IPS-20b (cell line): Measurements from ENCODE around the gene SELL.
"Not testable (repeated sequence)": the region's sequence is repeated elsewhere in the genome, so short reads cannot be mapped to it uniquely, and the experiment has no call there.

Experiments used
- H3K27ac ChIP-seq: one replicate; pipeline ENCODE4 v1.5.1; 2013; ENCODE audit warnings: low read length
- H3K27me3 ChIP-seq: 2 replicates; pipeline ENCODE4 v1.6.1; 2013; ENCODE audit warnings: mild to moderate bottlenecking, low read length, inconsistent platforms; ENCODE audit not compliant: insufficient read depth
- H3K36me3 ChIP-seq: 2 replicates; pipeline ENCODE4 v1.6.1; 2013; ENCODE audit warnings: low read depth, mild to moderate bottlenecking, inconsistent platforms, low read length, moderate library complexity; ENCODE audit not compliant: insufficient read depth
- H3K4me1 ChIP-seq: 2 replicates; pipeline ENCODE4 v1.6.1; 2013; ENCODE audit warnings: mild to moderate bottlenecking, control low read depth, inconsistent platforms, low read length, moderate library complexity; ENCODE audit not compliant: insufficient read depth
- H3K4me3 ChIP-seq: 2 replicates; pipeline ENCODE4 v1.5.1; 2013; ENCODE audit warnings: mild to moderate bottlenecking, low read length, inconsistent platforms
- H3K9ac ChIP-seq: 2 replicates; pipeline ENCODE4 v1.6.1; 2013; ENCODE audit warnings: low read depth, mild to moderate bottlenecking, inconsistent platforms, low read length, moderate library complexity
- H3K9me3 ChIP-seq: 2 replicates; pipeline ENCODE4 v1.6.1; 2013; ENCODE audit warnings: mild to moderate bottlenecking, low read depth, low read length, inconsistent platforms; ENCODE audit not compliant: insufficient read depth

Gene SELL

GRCh38 chr1:169701261-169702005 lies 10.0 kb downstream of the SELL start:
- H3K36me3 ChIP-seq, result no peaks in the 10 kb centered on the region
- no peak overlapping the region for H3K27ac ChIP-seq
- H3K9ac ChIP-seq, result no peak overlapping the region
- H3K9me3 ChIP-seq, result no peaks in the 10 kb centered on the region
- H3K4me3 ChIP-seq, result no peak overlapping the region
- H3K4me1 ChIP-seq, result no peaks in the 10 kb centered on the region
- H3K27me3 ChIP-seq, result 0 out of 2 replicates have a peak, but pooled peaks cover 3% of the 10 kb centered on the region

GRCh38 chr1:169699707-169700106 lies 11.7 kb downstream of the SELL start:
- no peaks in the 10 kb centered on the region for H3K36me3 ChIP-seq
- H3K27ac ChIP-seq, result no peak overlapping the region
- H3K9me3 ChIP-seq, result no peaks in the 10 kb centered on the region
- peaks cover 14% of the 10 kb centered on the region for H3K27me3 ChIP-seq
- H3K9ac ChIP-seq, result no peak overlapping the region
- H3K4me1 ChIP-seq, result no peaks in the 10 kb centered on the region
- H3K4me3 ChIP-seq, result no peak overlapping the region

GRCh38 chr1:169698976-169699375 lies 12.4 kb downstream of the SELL start:
- Histone ChIP-seq H3K4me3 (no peak overlapping the region), H3K4me1 (no peaks in the 10 kb centered on the region), H3K36me3 (no peaks in the 10 kb centered on the region), H3K27me3 (peaks cover 22% of the 10 kb centered on the region), H3K9ac (no peak overlapping the region), H3K9me3 (no peaks in the 10 kb centered on the region), H3K27ac (no peak overlapping the region)

DNA sequence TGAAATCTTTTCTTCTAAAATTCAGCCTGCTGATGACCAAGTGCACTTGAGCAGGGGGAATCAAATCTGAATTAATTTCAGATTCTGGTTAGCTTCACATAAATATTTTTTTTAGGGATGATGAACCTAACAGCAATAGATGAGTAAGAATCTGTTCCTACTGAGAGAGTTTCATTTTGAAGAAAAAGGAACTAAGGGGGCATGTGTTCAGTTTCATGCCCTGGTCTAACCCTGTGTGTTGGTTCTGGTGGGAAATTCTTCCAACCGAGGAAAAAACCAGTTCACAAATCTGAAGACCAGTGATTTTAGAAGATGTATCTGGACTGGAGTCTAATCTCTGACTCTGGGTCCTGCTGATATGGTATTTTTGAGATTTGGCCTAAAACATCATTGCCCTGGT lies 13.7 kb downstream of the SELL start:
- Histone ChIP-seq H3K4me1 (no peaks in the 10 kb centered on the region), H3K9ac (no peak overlapping the region), H3K36me3 (no peaks in the 10 kb centered on the region), H3K9me3 (no peaks in the 10 kb centered on the region), H3K27me3 (peaks cover 34% of the 10 kb centered on the region), H3K4me3 (no peak overlapping the region), H3K27ac (no peak overlapping the region)

DNA sequence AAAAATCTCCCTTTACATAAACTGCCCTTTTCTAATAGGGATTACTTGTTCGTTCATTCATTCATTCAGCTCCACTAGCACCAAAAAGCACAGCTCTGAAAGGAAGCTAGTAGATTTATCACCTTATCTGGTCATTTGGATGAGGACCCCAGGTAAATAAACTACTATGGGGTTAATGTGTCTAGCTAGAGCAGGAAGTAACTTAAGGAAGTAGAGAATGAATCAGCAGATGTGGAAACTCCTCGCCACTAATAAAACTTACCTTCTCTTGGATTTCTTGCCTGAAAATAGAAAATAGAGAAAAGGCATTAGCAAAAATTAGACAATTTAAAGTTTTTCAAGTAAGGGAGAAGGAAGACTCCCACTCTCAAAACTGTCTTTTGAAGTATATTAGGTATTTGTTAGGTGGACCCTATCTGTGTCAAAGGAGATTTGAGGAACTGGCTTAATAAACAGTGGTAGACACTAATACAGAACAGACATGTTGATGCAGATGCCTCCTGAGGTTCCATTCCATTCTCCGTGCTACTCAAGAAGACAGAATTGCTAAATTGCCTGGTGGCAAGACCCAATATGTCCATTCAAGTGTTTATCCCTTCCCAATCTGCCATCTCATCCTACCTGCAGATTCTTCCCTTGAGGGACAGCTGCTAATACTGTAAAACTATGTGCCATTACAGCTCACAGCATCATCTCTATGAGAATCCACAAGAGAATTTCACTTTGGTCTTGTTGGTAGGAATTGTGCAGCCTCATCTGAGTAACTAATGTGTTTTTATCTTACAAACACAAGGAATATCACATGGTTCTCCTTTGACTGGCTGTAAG lies 14.9 kb downstream of the SELL start:
- no peak overlapping the region for H3K9ac ChIP-seq
- no peak overlapping the region for H3K27ac ChIP-seq
- no peak overlapping the region for H3K4me3 ChIP-seq
- no peaks in the 10 kb centered on the region for H3K9me3 ChIP-seq
- no peaks in the 10 kb centered on the region for H3K4me1 ChIP-seq
- H3K27me3 ChIP-seq, result peaks cover 47% of the 10 kb centered on the region
- H3K36me3 ChIP-seq, result no peaks in the 10 kb centered on the region

DNA sequence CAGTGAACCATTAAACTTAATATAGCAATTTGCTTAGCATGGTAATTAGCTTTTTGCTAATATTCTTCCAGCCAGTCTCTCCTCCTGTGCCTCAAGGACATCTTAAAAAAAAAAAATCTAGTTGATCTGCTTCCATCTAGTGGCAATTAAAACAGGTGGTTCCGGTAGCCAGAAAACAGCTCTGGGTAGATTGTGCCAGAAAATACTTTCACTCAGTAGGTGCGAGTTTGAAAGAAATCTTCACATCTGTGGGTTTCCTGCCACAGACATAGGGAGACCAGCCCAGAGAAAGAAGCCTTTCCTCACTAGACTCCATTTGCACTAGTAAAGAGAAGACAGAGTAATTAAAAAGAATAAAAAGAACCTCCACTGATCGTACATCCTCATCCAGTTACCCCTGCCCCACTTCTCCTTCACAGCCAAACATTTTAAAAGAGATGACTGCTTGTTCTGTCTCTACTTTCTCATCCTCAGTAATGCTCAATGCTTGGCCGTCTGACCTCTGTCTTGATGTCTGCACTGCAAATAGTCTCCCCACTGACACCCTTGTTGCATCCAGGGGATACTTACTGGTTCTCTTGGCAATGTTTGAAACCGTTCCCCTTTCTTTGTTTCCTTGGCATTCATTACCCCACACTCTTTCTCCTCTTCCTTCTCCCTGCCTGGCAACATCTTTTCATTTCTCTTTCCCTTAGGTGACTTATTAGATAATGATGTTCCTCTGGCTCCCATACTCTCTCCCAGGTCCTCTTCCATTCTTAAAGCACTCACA lies 16.9 kb downstream of the SELL start:
- H3K4me1 ChIP-seq, result peaks cover 16% of the 10 kb centered on the region
- no peaks in the 10 kb centered on the region for H3K36me3 ChIP-seq
- no peaks in the 10 kb centered on the region for H3K9me3 ChIP-seq
- H3K27me3 ChIP-seq, result peaks cover 67% of the 10 kb centered on the region
- H3K4me3 ChIP-seq, result no peak overlapping the region
- no peak overlapping the region for H3K27ac ChIP-seq
- H3K9ac ChIP-seq, result no peak overlapping the region

DNA sequence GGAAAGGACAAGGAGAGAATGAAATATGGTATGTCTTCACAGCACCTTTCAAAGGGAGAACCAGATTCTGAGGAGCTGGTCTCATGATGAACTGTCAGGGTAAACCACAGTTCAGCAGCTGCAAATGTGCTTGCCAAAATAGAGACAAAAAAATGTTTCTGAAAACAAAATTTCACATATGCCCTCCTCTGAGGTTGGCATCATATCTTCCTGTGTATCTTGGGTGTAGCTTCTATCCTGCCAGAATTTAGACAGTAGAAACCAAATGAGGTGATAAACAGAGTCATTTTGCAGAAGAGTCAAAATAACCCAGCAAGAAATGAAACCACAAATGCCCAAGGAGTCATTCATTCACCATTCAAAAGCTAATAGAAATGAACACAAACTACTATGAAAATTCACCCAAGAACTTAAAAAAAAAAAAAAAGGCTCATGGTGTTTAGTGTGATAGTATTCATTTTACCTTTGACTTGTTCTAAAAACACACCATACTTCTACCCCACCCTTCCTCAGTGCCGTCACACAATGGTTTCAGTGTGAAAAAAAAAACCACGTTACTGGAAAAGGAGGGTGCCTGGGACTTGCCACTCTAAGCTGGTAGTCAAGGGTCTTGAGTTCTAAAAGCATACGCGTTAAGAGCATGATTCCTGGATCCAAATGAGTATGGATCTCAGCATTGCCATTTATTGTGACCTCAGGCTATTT lies 18.5 kb downstream of the SELL start:
- H3K9ac ChIP-seq, result no peak overlapping the region
- H3K9me3 ChIP-seq, result no peaks in the 10 kb centered on the region
- H3K4me3 ChIP-seq, result no peak overlapping the region
- peaks cover 16% of the 10 kb centered on the region for H3K4me1 ChIP-seq
- H3K27me3 ChIP-seq, result peaks cover 82% of the 10 kb centered on the region
- no peaks in the 10 kb centered on the region for H3K36me3 ChIP-seq
- no peak overlapping the region for H3K27ac ChIP-seq

DNA sequence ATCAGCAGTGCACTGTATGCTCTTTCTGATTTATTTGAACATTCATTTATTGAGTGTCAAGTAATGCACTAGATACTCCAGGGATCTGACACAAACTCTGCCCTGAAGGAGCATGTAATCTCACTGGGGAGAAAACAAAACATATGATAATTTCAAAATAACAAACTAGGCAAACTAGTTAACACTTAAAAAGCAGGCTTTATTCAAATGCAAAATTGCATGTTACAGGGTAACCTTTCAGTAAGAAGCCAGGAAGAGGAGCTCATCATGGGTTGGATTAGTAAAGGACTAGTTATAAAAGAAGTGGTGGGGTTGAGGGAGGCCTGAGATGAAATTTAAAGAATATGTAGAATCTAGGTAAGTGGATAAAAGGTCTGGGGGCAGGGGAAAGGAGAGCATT lies 20.9 kb downstream of the SELL start:
- H3K9me3 ChIP-seq, result no peaks in the 10 kb centered on the region
- H3K4me1 ChIP-seq, result peaks cover 16% of the 10 kb centered on the region
- peaks cover 100% of the 10 kb centered on the region for H3K27me3 ChIP-seq
- no peak overlapping the region for H3K27ac ChIP-seq
- H3K36me3 ChIP-seq, result no peaks in the 10 kb centered on the region
- no peak overlapping the region for H3K9ac ChIP-seq
- H3K4me3 ChIP-seq, result no peak overlapping the region

GRCh38 chr1:169689395-169689794 lies 22.0 kb downstream of the SELL start:
- Histone ChIP-seq H3K9ac (no peak overlapping the region), H3K4me3 (no peak overlapping the region), H3K36me3 (no peaks in the 10 kb centered on the region), H3K27me3 (peaks cover 100% of the 10 kb centered on the region), H3K27ac (no peak overlapping the region), H3K9me3 (no peaks in the 10 kb centered on the region), H3K4me1 (peaks cover 16% of the 10 kb centered on the region)

GRCh38 chr1:169688377-169688776 lies 23.0 kb downstream of the SELL start:
- not testable (repeated sequence) for H3K4me3 ChIP-seq, H3K9me3 ChIP-seq, H3K27ac ChIP-seq, H3K9ac ChIP-seq, H3K36me3 ChIP-seq
- Histone ChIP-seq H3K27me3 (peaks cover 100% of the 10 kb centered on the region), H3K4me1 (peaks cover 16% of the 10 kb centered on the region)

GRCh38 chr1:169683661-169684060 lies 27.8 kb downstream of the SELL start:
- peaks cover 100% of the 10 kb centered on the region for H3K27me3 ChIP-seq
- H3K27ac ChIP-seq, result no peak overlapping the region
- H3K4me3 ChIP-seq, result no peak overlapping the region
- no peaks in the 10 kb centered on the region; the same call in 1 of the 2 replicates for H3K9me3 ChIP-seq
- H3K9ac ChIP-seq, result no peak overlapping the region
- no peaks in the 10 kb centered on the region for H3K36me3 ChIP-seq
- no peaks in the 10 kb centered on the region; the same call in 1 of the 2 replicates for H3K4me1 ChIP-seq
